ENCODE results near the gene ACADS. TPM values are rescaled to one million over a fixed set of nuclear protein-coding genes. Genes with fewer than 3 reads are reported as not detected.
A peak's percentile ranks its signal among the peaks of the same experiment; 100 is the strongest.

The ACADS gene
- total and polyA plus RNA-seq, 8 donors: 15.2 to 59.2 (median 20.9) TPM

GRCh38 chr12:120718055-120718454 is 7.6 kb upstream of the ACADS start:
- H3K27ac ChIP-seq: no peak overlapping the region
- no peaks in the 10 kb centered on the region for H3K27me3 ChIP-seq
- 94% methylated on average over 9 of the region's 9 CpGs for WGBS, 2 donors
- DNase-seq (no peak), FAIRE-seq (no peak), ATAC-seq (no peak)
- TF ChIP-seq CTCF (IDR thresholded peaks at IDR 0.05): no peak
- H3K9me3 ChIP-seq: no peaks in the 10 kb centered on the region
- peaks cover 0 to 16% (median 11%) of the 10 kb centered on the region in 3 donors for H3K4me1 ChIP-seq
- no peak overlapping the region for H3K4me3 ChIP-seq
- H3K36me3 ChIP-seq: peaks cover 0 to 16% (median 15%) of the 10 kb centered on the region in 3 donors
- intact Hi-C loops (cut with DNase I): loop anchor here in 1 of 3 donors (10.0 kb wide), 1 partner anchor 73 kb away; the partner anchor contains the start of gene CABP1

DNA sequence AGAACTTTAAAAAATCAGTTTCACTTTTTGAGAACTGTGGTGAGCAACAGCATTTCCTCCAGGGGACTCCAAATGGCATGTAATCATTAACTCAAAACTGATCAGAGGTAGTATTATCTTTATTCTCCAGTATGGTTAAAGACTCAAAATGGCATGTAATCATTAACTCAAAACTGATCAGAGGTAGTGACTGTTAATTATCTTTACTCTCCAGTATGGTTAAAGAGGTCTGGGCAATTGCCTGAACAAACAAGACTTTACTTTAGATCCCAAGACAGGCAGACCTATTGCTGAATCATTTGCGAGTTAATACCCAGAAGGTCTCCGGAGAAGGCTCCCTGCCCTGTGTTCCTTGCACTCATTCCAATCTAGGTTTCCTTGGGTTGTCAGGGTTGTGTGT is 6.6 kb upstream of the ACADS start:
- peaks cover 0 to 16% (median 15%) of the 10 kb centered on the region in 3 donors for H3K36me3 ChIP-seq

DNA sequence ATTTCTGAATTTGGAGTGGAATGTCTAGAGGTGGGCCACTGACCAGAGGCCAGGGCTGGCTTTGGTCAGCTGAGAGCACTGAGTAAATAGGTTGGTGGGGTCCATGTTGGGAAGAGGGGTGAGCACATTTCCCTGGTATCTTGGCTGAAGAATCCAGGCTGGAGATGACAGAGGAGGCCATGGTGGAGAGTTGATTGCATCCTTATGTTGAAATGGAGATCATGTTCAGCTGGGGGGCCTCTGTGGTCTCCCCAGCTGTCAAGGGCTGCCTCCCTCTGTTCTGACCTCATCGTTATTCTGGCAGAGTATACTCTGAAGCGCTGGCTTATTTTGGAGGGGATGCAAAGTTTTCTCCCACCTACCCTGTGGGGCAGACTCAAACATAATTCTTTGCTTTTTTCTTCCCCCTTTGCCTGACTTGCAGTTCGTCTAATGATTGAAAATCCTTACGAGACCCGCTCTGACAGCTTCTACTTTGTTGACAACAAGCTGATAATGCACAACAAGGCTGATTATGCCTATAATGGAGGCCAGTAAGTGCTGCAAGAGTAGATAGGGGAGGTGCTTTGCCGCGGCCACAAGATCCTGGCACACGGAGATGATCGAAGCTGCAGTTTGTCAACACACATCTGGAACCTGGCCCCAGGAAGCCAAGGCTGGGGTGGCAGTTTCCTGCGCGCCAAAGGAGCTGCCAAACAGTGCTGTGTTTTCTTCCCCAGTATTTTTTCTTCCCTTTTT is 6.0 kb upstream of the ACADS start:
- Histone ChIP-seq H3K36me3 (peaks cover 0 to 14% (median 12%) of the 10 kb centered on the region in 3 donors), H3K27ac (peak overlapping the region in 2 of 4 donors; percentile 6 to 47), H3K27me3 (no peaks in the 10 kb centered on the region), H3K9me3 (no peaks in the 10 kb centered on the region), H3K4me1 (peaks cover 0 to 16% (median 11%) of the 10 kb centered on the region in 3 donors), H3K4me3 (no peak overlapping the region)
- no peak for TF ChIP-seq CTCF (IDR thresholded peaks at IDR 0.05)
- DNase-seq (no peak), FAIRE-seq (no peak), ATAC-seq (peak; percentile 18 to 61 (median 54))
- 47 to 56% methylated on average over 11 of the region's 11 CpGs for WGBS, 2 donors
- intact Hi-C loops (cut with DNase I): loop anchor here in 1 of 3 donors (10.0 kb wide), 1 partner anchor 75 kb away; the partner anchor contains the start of gene CABP1

More for the DNA sequence above, 6.6 kb upstream of the ACADS start:
- Histone ChIP-seq H3K27ac (peak overlapping the region in 2 of 4 donors; percentile 9 to 47), H3K9me3 (no peaks in the 10 kb centered on the region), H3K27me3 (no peaks in the 10 kb centered on the region), H3K4me1 (peaks cover 0 to 16% (median 11%) of the 10 kb centered on the region in 3 donors), H3K4me3 (no peak overlapping the region)
- TF ChIP-seq CTCF (IDR thresholded peaks at IDR 0.05): no peak
- 11 to 24% methylated on average over 2 of the region's 2 CpGs for WGBS, 2 donors
- FAIRE-seq: peak; percentile 13
- intact Hi-C loops (cut with DNase I): loop anchor here in 1 of 3 donors (10.0 kb wide), 1 partner anchor 74 kb away; the partner anchor contains the start of gene CABP1
- peak; percentile 21 to 54 (median 43) for ATAC-seq
- DNase-seq: no peak

- no peak for TF ChIP-seq CTCF (IDR thresholded peaks at IDR 0.05)
- FAIRE-seq (no peak), DNase-seq (peak in 1 of 6 donors; percentile 6), ATAC-seq (peak in 3 of 4 donors; percentile 4 to 56 (median 10))
- Histone ChIP-seq H3K36me3 (peaks cover 0 to 9% (median 9%) of the 10 kb centered on the region in 3 donors), H3K27ac (no peak overlapping the region), H3K9me3 (no peaks in the 10 kb centered on the region), H3K27me3 (no peaks in the 10 kb centered on the region), H3K4me1 (peaks cover 0 to 16% (median 11%) of the 10 kb centered on the region in 3 donors), H3K4me3 (no peak overlapping the region)
- 71 to 78% methylated on average over 7 of the region's 7 CpGs for WGBS, 2 donors
- intact Hi-C loops (cut with DNase I): no loop called here
Observed at GRCh38 chr12:120720234-120720986, 5.2 kb upstream of the ACADS start.

All from pancreas (tissue), 10 donors.